Activated naive CD4-positive, alpha-beta T cell treated with Interleukin-2 at 50 U/mL for 16 hours (primary cell): Measurements from ENCODE around the gene DDX39A.
A peak's percentile ranks its signal among the peaks of the same experiment; 100 is the strongest.
"Not testable (repeated sequence)": the region's sequence is repeated elsewhere in the genome, so short reads cannot be mapped to it uniquely, and the experiment has no call there.

Experiments used
- DNase-seq: peaks from one replicate; pipeline ENCODE4 v3.0.0-alpha.2; 2020

The DDX39A gene

DNA sequence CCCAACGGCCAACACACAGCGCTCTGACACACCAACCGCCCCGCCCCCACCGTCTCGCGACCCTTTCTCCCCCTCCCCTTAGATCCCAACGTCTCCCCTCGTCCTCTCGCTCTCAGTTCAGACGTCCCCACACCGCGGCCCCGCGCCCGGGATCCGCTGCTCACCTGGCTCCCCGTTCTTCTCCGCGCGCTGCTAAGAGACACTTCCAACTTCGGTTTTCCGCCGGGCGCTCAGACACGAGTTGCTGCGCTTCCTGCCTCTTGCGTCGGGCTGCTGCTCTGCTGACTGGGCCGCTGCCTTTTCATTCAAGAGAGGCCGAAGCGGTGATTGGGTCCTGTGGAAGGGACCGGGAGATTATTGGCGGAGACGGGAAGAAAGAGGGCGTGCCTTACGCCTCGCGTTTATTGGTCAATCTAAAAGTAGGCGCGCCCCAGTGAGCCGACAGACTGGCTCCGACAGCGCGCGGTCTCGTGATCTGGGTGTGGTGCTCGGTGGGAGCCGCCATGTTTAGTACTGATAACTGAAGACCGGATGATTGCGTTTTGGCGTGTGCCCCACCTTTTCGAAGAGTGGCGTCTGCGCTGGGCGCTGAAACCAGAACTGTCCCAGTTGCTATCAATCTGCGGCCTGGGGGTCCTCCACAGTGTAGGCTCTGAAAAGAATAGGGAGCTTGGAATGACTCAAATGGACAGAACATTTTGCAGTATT, at the start of gene DDX39A:
DDX39A (minus strand) TSS at position 236 of the 708 bp plus-strand sequence. CDS start 6,121 bp downstream, outside the sequence.
- peak; percentile 97 for DNase-seq

DNA sequence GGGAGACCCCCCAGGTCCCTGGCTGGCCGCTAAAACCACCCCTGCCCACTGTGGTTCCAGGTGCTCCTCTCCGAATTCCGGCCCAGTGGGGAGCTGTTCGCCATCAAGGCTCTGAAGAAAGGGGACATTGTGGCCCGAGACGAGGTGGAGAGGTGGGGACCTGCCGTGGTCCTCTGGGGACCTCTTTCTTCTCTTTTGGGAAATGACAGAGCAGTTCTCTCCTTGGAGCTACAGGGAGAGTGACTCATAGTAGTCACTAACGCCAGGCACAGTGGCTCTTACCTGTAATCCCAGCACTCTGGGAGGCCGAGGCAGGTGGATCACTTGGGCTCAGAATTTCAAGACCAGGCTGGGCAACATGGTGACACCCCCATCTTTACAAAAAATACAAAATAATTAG, 48.7 kb upstream of the DDX39A start:
- no peak for DNase-seq

DNA sequence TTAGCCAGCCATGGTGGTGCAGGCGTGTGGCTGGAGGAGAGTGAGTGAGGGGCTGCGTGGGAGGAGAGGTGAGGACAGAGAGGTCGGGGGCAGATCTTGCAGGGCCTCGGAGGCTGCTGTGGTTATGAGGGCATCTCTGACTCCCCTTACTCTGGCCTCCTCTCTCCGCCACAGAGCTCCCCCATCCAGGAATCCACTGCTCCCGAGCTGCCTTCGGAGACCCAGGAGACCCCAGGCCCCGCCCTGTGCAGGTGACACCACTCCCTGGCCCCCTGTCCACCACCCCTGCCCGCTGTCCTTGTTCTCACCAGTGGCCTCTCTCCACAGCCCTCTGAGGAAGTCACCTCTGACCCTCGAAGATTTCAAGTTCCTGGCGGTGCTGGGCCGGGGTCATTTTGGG, 48.2 kb upstream of the DDX39A start:
- no peak for DNase-seq

DNA sequence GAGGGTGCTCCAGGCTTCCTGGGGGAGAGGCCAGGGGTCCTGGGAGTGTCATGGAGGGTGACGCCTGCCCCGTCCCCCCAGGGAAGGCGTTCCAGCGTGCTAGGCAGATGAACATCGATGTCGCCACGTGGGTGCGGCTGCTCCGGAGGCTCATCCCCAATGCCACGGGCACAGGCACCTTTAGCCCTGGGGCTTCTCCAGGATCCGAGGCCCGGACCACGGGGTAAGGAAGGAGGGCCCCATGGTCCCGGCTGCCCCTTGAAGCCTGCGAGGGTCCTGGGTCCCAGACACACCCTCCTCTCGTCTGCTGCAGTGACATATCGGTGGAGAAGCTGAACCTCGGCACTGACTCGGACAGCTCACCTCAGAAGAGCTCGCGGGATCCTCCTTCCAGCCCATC, 44.6 kb upstream of the DDX39A start:
- DNase-seq = no peak

DNA sequence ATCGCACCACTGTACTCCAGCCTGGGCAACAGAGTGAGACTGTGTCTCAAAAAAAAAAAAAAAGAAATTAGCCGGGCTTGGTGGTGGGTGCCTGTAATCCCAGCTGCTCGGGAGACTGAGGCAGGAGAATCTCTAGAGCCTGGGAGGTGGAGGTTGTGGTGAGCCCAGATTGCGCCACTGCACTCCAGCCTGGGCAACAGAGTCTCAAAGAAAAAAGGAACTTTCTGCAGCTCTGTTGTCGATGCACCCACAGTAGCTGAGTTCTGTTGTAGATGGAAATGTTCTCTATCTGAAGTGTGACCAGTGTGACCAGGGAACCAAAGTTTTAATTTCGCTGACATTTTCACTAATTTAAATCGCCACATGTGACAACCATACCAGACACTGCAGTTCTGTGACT, 43.3 kb upstream of the DDX39A start:
- not testable (repeated sequence) for DNase-seq

DNA sequence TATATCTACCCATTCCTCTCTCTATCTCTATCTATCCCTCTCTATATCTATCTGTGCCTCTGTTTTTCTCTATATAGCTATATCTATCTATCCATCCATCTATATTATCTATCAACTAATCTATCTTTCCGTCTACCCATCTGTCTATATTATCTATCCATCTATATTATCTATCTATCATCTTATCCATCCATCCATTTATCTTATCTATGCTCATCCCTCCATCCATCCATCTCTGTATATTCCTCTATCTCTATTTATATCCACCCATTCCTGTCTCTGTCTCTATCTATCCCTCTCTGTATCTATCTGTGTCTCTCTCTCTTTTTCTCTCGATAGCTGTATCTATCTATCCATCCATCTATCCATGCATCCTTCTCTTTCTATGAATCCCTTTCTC, 41.8 kb upstream of the DDX39A start:
- no peak for DNase-seq

DNA sequence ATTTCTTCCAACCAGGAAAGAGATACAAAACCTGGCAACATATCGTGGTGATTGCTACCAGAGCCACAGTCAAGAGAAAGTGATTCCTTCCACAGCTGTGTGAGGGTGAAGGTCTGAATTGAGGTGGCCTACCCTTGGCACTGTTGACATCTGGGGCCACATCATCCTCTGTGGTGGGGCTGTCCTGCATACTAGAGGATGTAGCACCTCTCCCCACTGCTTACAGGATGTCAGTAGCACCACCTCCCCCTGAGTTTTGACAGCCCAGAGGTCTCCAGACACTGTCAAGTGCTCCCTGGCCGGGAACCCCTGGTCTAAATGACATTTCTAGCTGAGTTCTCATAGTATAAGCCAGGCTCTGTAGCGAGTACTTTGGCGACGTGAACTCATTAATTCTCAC, 40.6 kb upstream of the DDX39A start:
- DNase-seq = no peak

DNA sequence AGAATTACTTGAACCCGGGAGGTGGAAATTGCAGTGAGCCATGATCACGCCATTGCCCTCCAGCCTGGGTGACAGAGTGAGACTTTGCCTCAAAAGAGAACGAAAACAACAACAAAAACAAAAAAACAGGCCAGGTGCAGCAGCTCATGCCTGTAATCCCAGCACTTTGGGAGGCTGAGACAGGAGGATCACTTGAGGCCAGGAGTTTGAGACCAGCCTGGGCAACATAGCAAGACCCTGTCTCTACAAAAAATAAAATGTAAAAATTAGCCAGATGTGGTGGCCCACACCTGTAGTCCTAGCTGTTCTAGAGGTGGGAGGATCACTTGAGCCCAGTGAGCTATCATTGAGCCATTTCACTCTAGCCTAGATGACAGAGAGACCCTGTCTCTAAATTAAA, 33.2 kb upstream of the DDX39A start:
- DNase-seq = not testable (repeated sequence)

DNA sequence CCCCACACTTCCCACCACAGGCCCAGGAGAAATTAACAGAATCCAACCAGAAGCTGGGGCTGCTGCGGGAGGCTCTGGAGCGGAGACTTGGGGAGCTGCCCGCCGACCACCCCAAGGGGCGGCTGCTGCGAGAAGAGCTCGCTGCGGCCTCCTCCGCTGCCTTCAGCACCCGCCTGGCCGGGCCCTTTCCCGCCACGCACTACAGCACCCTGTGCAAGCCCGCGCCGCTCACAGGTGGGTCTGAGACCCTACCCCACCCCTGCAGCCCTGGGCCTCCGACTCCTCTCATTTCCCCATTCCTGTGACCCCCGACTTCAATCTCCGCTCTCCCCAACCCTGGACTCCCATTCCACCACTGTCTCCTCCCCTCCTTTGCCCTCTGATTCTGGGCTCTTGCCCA, 31.7 kb upstream of the DDX39A start:
- DNase-seq = no peak

DNA sequence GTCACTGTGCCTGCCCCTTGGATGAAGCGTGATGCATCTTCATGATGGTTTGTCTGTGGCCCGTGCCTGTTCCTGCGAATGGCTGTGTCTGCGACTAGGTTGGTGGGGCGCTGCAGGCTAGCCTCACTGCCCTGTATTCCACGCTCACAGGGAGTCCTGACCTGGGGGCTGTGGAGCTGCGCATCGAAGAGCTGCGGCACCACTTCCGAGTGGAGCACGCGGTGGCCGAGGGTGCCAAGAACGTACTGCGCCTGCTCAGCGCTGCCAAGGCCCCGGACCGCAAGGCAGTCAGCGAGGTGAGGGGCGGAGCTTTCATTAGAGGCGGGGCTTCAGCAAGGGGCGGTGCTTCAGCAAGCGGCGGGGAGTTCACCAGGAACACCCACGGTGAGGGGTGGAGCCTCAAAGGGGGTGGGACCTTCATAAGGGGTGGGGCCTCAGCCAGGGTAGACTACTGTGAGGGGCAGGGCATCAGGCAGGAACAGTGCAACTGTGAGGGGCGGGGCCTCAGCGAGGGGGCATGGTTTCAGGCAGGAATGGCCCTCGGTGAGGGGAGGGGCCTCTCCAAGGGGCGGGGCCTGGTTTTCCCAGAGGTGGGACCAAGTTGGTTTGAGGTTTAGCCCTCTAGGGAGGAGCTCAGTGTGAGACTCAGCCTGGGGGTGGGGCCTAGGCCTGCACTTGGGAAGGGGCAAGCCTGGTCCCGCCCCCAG, 31.2 kb upstream of the DDX39A start:
- peak; percentile 69 for DNase-seq

DNA sequence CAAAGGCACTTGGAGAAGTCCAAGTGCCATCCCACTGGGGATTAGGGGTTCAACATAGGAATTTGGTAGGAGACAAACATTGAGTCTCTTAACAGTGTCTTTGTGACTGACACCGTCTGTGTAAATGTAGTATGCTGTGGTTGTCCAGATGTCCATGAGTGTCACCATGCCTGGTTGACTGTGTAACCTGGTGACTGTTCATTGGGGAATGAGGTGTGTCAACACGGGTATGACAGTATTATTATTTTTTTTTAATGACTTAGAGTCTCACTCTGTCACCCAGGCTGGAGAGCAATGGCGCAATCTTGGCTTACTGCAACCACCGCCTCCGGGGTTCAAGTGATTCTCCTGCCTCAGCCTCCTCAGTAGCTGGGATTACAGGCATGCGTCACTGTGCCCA, 30.2 kb upstream of the DDX39A start:
- DNase-seq = no peak

DNA sequence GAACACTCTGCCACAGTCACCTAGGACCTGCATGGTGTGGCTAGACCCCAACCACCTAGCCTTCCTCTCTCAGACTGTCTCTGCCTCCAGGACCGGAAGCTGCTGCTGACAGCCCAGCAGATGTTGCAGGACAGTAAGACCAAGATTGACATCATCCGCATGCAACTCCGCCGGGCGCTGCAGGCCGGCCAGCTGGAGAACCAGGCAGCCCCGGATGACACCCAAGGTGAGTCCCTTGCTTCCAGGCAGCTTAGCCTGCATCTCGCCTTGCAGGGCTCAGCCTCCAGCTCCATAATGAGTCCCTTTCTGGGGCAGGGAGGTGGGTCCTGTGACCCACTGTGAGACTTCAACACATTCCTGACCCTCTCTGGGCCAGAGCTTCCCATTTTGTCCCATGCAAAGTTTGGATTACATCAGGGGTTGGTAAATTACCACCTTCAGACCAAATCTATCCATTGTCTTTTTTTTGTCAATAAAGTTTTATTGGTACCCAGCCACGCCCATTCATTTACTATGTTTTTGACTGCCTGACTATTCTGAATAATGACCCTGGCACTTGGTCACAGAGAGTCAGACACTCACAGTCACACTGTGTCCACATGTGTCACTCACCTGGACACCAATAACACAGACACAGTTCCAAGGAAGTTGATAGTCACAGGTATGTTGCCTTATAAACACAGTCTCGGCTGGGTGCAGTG, 27.3 kb upstream of the DDX39A start:
- DNase-seq = no peak

DNA sequence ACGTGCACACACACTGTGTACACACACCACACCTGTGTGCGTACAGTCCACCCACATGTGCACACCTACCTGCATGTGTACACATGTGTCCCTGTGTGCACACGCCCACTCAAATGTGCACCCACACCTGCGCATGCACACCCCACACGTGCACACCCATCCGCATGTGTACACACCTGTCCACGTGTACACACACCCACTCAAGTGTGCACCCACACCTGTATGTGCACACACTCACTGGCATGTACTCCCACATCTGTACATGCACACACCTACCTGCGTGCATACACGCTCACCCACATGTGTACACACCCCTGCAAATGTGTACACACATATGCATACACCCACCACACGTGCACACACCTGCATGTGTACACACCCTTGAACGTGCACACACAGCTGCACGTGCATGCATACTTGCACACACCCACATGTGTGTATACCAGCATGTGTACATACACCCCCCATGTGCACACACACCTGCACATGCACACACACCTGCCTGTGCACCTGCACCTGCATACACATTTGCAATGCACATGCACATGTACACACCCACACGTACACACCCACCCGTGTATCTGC, 24.6 kb upstream of the DDX39A start:
- DNase-seq = no peak

DNA sequence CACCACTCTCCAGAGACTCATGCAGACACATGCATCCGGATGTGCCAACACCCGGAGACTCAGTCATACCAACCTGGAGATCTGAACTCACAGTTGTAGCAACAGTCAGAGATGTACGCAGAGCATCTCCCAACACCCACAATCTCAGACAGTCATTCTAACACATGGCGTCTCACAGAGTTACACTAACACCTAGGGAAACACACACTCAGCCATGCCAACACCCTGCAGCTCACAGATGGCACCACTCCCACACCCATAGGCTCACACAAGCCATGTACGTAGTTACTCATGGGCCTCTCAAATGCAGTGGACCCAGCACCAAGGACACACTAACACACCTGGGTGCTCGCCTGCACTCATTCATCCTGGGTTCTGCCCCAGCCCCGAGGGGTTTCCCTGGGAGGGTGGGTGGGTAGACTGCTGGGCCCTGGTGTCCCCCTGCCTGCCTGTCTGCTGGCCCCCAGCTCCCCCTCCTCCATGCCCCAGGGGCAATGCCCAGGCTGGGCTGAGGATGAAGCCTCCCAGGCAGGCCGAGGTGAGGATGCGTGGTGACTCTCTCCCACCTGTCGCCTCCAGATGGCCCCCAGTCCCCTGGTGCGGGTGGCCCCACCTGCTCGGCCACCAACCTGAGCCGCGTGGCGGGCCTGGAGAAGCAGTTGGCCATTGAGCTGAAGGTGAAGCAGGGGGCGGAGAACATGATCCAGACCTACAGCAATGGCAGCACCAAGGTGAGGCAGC, 23.9 kb upstream of the DDX39A start:
- no peak for DNase-seq

DNA sequence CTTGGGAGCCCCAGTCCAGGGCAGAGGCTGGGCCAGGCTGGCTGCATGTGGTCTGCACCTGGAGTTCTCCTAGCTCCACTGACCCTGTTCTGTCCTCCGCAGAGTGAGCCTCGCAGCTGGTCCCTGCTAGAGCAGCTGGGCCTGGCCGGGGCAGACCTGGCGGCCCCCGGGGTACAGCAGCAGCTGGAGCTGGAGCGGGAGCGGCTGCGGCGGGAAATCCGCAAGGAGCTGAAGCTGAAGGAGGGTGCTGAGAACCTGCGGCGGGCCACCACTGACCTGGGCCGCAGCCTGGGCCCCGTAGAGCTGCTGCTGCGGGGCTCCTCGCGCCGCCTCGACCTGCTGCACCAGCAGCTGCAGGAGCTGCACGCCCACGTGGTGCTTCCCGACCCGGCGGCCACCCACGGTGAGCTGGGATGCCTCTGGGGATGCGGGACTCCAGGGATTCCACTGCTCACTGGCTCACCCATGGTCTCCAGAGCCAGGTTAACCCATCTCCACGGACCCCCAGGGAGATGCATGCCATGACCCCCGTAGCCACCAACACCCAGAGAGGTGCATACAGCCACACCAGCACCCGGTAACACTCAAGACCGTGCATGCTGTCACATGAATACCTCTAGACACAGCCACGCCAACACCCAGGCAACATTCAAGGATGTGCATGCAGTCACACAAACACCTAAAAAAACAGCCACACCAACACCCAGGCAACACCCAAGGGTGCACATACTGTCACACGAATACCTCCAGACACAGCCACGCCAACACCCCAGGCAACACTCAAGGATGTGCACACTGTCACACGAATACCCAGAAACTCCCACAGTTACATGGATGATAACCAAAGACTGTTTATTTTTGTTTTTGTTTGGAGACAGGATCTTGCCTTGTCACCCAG, 22.1 kb upstream of the DDX39A start:
- DNase-seq = no peak

DNA sequence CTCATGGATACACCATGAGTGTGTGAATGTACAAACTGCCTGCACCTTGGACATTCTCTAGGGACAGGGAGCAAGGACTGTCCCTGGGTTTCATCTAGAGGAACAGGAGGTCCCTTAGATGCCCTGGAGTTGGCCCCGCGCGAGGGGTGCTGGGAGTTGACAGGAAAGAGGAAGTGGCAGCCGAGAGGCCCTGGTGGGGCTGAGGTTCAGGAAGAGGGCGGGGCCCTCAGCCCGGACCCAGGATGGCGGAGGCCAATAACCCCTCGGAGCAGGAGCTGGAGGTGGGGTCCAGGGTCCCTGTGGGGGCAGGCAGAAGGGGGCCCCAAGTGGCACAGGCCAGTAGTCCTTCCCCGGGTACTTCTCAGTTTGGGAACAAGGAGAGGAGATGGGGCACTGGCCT, 20.9 kb upstream of the DDX39A start:
- peak; percentile 78 for DNase-seq

DNA sequence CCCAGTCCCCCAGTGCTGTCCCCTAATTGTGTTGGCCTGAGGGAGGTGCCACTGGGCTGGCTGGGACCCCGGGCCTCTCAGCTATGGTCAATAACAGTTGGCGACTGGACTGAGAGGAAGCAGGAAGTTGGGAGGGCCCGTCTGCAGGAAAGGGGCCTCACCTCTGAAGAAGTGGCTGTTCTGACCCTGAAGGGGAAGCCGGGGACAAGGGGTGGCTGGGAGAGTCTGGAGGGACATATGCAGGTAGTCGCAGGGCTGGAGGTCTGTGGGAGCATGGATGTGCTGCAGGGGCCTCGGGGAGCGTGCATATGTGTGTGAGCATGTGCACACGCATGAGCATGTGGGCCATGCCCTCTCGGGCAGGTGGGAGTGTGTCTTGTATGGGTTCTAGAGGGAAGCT, 19.9 kb upstream of the DDX39A start:
- no peak for DNase-seq

DNA sequence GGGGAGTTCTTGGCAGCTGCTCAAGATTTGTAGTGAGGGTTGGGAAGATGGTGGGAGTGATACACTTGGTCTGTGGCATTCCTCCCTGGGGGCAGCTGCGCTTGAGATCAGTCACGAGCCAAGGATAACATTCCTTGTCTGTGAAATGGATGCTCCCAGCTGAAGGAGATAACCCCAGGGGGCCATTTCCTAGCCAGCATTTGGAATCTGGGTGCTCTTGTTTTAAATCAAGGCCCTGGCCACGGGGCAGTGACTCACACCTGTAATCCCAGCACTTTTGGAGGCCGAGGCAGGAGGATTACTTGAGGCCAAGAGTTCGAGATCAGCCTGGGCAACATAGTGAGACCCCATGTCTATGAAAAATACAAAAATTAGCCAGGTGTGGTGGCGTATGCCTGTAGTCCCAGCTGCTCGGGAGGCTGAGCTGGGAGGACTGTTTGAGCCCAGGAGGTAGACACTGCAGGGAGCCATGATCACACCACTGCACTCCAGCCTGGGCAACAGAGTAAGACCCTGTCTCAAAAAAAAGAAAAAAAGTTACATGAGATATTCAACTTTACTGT, 18.5 kb upstream of the DDX39A start:
- no peak for DNase-seq

DNA sequence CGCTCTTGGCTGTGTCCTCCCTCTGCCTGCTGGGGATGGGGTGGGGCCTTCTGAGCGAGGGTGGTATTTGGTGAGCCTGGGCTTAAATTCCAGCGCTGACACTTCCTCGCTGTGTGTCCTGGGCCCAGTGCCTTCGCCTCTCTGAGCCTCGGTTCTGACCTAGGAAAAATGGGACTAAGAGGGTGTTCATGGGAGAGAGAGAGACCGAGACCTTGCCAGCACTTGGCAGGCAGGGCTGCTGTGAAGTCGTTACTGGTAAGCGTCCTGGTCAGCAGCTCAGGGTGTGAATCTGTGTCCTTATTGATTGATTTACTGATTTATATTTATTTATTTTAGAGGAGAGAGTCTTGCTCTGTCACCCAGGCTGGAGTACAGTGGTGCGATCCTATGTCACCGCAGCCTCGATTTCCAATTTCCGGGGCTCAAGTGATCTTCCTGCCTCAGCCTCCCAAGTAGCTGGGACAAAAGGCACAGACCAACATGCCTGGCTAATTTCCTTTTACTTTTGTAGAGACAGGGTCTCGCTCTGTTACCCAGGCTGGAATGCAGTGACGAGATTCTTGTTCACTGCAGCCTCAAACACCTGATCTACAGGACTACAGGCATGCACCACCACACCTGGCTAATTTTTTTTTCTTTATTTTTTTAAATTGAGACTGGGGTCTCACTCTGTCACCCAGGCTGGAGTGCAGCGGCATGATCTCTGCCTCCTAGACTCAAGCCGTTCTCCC, 16.3 kb upstream of the DDX39A start:
- no peak for DNase-seq

DNA sequence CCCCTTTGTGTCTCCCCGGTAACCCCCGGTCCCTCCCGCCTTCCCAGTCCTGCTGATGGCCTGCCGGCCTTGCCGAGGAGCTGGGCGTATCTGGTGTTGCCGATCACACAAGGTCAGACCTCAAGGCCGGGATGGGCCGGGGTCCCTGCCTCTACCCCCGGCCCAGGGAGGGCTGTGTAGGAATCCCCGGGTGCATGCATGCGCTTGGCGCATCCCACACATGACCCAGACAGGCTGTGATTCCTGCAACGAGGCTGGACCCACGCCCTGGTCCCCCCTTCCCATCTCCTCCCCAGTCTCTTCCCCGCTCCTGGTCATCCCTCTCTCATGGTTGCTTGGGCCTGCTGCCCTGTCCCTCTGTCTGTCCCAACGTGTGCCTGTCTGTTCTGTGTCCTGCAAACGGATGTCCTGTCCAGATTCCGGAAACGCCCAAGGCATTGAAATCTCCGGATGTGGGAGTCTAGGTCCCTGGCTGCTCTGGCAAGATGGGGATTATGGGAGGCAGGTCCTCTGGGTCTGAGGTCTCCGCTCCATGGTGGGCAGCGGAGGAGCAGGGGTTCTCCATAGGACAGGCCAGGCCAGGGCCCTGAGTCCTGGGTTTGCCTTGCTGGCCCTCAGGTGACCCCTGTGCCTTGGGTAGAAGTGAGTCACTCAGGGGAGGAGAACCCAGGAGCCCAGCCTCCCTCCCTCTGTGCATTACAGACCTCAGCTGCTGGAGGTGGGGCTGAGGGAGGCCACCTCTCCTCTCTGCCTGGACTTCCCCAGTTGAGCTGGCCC, 15.6 kb upstream of the DDX39A start:
- peak; percentile 50 for DNase-seq
